AML-193 (cell line): ENCODE measurements around the gene OOEP.
"Not testable (repeated sequence)": the region's sequence is repeated elsewhere in the genome, so short reads cannot be mapped to it uniquely, and the experiment has no call there.

Source experiments
- DNase-seq, 2 experiments: peaks; one replicate each; lab custom pipeline; 2025; lab: John Stamatoyannopoulos, UW

The OOEP gene

GRCh38 chr6:73369563-73369962 lies at the start of gene OOEP:
OOEP (minus strand) TSS chr6:73369897; CDS start chr6:73369792, 105 bp downstream.
- no peak for DNase-seq

DNA sequence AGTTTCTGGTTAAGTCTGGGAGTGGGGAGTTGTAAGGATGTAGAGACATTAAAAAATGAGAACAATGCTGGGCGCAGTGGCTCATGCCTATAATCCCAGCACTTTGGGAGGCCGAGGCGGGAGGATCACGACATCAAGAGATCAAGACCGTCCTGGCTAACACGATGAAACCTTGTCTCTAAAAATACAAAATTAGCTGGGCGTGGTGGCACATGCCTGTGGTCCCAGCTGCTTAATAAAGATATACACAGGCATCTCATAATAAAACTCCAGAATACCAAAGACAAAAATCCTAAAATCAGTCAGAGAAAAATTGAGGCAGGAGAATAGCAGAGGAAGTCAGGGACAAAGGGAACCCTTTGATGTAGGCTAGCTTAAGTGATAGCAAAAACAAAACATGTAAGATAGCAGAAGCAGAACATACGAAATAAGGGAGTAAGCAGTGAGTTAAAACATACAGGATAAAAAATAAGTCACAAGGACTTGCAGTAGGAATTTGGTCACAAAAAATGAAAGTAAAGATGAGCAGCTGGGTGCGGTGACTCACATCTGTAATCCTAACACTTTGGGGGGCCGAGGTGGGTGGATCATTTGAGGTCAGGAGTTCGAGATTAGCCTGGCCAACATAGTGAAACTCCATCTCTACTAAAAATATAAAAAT lies 48.5 kb upstream of the OOEP start:
- no peak for DNase-seq

GRCh38 chr6:73413102-73413501 lies 43.4 kb upstream of the OOEP start:
- DNase-seq = no peak

DNA sequence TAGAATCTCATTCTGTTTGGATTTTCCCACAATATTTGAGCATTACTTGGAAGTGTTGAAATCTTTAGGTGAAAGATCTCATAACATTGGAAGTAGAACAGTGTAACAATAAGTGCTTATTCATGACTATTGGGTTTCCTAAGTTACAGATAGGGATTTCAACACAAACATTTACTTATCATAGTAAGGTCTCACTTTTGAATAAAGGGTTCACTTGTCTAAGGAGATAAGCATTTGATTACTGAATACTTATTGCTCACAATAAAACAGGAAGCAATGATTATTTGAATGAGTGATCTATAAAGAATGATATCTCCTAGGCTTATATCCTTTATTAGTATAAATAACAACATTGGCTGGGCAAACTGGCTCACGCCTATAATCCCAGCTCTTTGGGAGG lies 39.7 kb upstream of the OOEP start:
- DNase-seq = no peak

DNA sequence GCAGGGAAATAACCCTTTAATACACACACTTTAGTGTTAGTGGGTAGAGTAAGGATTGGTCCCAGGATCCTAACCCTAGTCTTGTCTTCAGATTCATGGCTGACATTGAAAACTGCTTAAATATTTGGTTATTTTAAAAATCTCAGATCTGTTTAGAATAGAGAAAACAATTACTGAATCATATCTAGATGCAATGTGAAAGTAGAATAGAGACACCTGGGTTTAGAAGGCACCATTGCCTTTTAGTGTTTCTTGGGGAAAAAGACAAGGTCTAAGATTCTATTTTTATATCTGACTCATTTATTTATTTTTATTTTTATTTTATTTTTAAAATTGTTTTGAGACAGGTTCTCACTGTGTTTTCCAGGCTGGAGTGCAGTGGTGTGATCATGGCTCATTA lies 31.0 kb upstream of the OOEP start:
- DNase-seq = no peak

GRCh38 chr6:73395875-73396274 lies 26.2 kb upstream of the OOEP start:
- no peak for DNase-seq

DNA sequence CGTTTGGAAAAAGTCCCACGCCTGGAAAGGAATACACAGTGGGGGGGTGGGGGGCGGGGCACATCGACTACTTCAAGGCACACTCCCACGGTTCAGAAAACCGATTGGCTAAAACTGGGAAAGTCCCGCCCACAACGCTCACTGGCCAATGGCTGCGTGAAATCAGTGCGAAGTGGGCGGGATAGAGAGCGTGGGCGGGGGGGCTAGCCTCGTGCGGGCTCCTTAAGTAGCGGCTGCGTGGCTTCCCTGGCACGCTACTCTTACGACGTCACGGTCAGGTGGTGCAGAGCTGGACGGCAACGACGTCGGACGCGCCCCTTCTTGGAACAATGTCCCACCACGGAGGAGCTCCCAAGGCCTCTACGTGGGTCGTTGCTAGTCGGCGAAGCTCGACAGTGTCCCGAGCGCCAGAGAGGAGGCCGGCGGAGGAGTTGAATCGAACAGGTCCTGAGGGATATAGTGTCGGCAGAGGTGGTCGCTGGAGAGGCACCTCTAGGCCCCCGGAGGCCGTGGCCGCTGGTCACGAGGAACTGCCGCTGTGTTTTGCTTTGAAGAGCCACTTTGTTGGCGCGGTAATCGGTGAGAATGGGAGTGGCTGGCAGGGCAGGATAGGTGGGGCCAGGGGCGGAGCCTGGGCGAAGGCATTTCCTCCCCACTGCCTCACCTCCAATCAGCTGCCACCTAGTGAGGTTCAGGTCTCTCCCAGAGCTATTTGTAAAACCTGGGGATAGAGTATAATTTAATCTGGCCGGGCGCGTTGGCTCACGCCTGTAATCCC lies 25.1 kb upstream of the OOEP start, which contains the start of gene DDX43:
Gene DDX43 (plus strand): TSS at position 252 of the 778 bp plus-strand sequence. CDS start 78 bp downstream, at position 330.
- no peak for DNase-seq

- no peak for DNase-seq
These were observed 23.6 kb upstream of the OOEP start for GRCh38 chr6:73393278-73393677.

GRCh38 chr6:73392188-73392587 lies 22.5 kb upstream of the OOEP start:
- DNase-seq = not testable (repeated sequence)

- DNase-seq = no peak
These were observed 22.0 kb upstream of the OOEP start for GRCh38 chr6:73391675-73392074.

DNA sequence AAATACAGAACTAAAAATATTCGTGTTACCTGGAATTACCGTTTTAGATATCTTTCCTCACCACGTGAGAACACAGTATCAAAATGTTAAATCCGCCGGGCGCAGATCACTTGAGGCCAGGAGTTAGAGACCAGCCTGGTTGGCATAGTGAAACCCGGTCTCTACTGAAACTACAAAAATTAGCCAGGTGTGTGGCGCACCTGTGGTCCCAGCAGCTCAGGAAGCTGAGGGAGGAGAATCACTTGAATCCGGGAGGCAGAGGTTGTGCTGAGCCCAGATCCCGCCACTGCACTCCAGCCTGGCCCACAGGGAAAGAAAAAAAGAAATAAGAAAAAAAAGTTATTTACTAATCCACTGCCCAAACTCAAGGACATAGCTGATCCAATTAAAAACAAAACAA lies 20.2 kb upstream of the OOEP start:
- DNase-seq = no peak

DNA sequence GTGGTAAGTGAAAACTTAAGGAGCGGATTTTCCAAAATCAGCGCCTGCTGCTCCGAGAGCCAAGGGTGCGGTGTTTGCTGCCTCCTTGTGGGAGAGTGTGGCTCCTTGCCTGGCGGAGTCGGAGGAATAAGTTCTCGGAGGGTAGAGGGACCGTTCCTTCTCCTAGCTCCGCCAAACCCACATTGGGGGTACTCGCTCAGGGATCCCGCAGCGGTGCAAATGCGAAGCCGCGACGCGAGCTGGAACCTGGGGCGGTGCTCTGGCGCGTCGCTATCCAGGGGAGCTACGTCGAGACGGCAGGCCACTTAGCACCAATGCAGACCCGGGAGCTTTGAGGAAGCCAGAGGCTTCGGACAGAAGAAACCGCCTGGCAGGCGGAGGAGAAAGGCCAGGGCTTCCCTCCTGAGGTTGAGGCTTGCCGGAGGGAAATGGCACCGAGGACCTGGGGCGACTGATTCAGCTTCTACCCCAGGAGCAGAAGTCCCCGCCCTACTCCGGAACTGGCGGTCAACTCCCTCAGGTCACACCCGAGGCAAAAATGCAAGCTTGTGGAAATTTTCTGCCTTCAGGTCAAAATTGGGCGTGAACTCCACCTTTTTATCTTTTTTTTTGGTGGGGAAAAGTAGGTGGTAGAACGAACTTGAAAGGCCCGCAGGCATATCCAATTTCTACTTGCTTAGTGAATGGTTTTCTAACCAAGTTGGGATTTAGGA lies 19.3 kb upstream of the OOEP start:
- DNase-seq = peak; percentile 89 to 91

DNA sequence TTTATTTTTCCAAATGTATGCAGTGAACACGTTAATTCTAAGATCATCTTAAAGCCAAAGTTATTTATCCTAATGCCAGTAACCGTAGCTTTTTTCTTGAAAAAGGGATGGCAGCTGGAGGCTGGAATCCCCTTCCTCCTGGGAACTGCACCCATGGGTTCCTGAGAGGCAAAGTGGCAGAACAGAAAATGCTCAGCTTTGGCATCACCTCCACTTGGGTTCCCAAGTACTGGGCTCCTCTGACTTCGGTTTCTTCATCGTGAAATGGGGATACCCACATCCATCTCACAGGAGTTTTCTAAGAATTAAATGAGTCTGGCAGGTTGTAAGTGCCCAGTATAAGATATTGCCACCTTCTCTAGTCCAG lies 18.7 kb upstream of the OOEP start:
- DNase-seq = no peak

DNA sequence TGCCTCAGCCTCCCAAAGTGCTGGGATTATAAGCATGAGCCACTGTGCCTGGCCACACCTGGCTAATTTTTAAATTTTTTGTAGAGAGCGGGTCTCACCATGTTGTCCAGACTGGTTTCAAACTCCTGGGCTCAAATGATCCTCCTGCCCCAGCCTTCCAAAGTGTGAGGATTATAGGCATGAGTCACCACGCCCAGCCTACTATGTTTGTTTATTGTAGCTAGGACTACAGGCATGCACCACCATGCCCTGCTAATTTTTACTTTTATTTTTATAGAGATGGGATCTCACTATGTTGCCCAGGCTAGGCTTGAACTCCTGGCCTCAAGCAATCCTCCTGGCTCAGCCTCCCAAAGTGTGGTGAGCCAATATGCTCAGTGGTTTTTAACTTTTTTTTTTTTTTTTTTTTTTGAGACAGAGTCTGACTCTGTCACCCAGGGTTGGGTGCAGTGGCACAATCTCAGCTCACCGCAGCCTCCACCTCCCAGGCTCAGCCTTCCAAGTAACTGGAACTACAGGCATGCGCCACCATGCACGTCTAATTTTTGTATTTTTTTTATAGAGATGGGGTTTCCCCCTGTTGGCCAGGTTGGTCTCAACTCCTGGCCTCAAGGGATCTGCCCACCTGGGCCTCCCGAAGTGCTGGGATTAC lies 12.9 kb upstream of the OOEP start:
- DNase-seq = no peak

DNA sequence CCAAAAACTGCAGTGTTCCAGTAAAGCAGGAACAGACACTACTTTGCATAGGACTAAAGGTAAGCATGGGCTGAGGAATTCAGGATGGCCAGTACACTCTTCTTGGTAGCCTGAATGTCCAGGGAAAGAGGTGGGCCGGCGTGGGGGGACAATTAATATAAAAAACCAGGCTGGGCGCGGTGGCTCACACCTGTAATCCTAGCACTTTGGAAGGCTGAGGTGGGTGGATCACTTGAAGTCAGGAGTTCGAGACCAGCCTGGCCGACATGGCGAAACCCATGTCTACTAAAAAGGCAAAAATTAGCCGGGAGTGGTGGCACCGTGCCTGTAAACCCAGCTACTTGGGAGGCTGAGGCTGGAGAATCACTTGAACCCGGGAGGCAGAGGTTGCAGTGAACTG lies 11.8 kb upstream of the OOEP start:
- not testable (repeated sequence) for DNase-seq

DNA sequence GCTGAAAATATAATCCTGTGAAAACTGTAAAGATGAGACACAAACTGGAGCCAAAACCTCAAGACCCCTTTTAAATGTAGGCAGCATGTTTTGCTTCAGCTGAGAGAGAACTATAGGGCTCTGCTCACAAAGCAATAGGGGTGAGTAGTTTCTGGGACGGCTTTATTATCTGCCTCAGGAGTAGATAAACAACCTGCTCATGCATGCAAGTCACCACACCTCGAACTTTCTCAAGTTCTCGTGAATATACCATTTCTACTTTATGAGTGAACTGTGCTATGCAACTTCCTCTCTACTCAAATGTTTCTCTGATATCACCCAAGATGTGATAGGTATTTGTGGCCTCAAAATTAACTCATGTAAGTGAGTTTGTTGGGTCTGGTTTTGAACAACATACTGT lies 7.5 kb upstream of the OOEP start:
- no peak for DNase-seq

GRCh38 chr6:73375216-73375615 lies 5.5 kb upstream of the OOEP start:
- DNase-seq = no peak

DNA sequence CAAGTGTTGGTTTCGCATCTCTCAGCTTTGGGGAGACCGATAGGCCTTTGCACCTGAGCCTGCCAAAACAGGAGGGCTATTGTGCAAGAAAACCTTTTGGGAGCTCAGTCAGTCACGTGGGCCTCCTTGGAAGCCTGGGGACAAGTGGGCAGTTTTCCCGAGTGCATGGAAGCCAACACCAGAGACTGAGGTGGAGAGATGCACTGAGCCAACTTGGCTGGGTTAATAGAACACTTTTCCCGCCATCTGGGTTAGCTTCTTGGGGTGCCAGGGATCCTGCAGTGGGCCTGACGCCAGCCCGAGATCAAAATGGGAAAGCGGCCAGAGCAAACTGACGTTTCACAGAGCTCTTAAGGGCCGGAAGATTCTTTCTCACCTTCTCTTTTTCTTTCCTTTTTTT lies 2.8 kb upstream of the OOEP start:
- no peak for DNase-seq

- no peak for DNase-seq
These were observed 2.3 kb upstream of the OOEP start for GRCh38 chr6:73371984-73372383.

DNA sequence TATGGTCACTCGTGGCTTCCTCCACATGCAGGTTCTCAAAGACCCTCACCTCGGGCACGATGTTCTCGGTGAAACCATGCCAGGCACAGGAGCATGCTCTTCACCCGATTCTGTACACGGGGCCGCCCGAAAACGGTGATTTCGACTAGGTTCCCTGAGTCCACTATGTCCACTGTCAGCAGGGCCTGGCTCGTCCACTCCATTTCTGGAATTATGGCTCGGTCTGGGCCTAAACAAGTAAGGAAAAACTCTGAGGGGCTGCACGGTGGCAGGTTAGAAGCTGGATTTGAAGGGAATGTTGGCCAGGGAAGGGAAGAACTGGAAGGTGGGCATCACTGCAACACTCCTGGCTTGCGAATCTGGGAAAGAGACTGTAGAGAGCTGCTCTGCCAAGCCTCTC lies 540 bp downstream of the OOEP start:
- DNase-seq = no peak

DNA sequence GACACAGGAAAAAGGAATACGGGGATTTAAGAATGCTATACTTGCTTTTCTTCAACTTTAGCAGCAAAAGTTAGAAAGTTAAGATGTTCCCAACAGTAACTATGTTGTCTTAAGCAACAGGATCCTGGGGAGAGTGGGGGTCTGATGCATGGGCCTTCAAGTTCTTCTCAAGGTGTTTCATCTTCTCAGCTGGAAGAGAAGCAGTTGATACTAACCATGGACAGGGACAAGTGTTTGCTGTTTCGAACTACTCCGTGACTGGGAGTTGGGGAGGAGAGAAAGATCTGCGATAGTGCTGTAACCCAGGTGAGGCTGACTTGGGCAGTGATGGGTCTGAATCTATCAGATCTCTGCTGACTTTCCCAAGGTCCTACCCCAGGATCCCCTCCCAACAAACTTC lies 1.0 kb downstream of the OOEP start:
- DNase-seq = no peak

DNA sequence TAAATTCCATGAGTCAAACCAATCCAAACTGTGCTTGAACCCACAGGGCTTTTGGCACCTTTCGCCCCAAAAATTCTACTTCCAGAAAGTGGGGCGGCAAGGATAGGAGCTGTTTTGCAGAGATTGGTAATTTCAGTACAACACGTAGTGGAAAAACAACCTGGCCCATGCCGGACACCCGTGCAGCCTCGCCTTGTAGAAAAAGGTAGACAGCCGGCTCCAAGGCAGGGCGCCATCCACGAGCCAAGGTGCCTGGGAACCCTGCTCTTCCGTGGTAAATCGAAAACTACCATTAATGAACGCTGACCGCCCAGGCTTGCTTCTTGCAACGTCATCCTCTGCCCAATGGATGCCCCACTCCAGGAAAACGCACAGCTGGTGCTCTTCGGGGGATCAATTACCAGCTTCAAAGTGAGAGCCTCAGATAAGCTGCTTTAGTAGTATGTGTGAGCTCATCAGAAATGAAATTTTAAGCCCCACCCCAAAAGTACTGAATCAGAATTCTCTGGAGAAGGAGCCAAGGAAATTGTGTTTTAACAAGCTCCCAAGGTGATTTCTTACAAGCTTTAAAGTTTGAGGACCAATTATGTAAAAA lies 1.8 kb downstream of the OOEP start:
- no peak for DNase-seq
